Vagina (tissue), 2 donors: ENCODE measurements around the gene SPIRE2.

Experiments used
- CTCF ChIP-seq, 3 experiments: fragments of 450-650 bp in 2 of 3; fragments of 200-600 bp in 1 of 3; sonication (generic) in 1 of 3; IDR thresholded peaks; one replicate each; pipeline ENCODE4 v1.5.1; 2017 to 2019; ENCODE audit warnings: antibody characterized with exemption in 3 of 3, mild to moderate bottlenecking in 2 of 3, moderate library complexity in 2 of 3
- POLR2AphosphoS5 ChIP-seq, 2 donors: sonication (generic); formaldehyde crosslinking; IDR thresholded peaks; one replicate each; pipeline ENCODE4 v1.9.0; 2017; ENCODE audit warnings: antibody characterized with exemption in 2 of 2, mild to moderate bottlenecking in 2 of 2, low read depth in 1 of 2; ENCODE audit not compliant: insufficient read depth in 1 of 2

DNA sequence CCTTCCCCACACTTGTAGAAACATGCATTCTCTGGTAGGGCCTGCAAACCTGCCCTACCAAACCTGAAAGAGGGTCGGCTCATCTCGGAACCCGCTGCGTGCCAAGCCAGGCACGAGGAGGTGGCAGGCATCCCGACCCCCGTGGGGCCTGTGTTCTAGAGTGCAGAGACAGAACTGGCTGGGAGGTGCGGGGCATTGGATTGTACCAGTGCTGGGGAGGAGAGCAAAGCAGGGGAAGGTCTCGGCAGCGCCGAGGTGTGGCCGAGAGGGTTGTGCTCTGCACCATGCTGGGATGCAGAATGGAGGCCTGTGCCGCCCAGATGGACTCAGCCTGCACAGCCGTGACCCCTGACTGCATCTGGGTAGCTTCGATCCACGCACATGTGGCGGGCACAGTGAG, 72.6 kb downstream of the SPIRE2 start:
- no peak for TF ChIP-seq POLR2AphosphoS5 (IDR thresholded peaks at IDR 0.05; ENCODE audit: insufficient read depth in 1 of 2, low read depth in 1 of 2)
- no peak for TF ChIP-seq CTCF (IDR thresholded peaks at IDR 0.05)
